ENCODE results near the gene SDHC.
"Not testable (repeated sequence)": the region's sequence is repeated elsewhere in the genome, so short reads cannot be mapped to it uniquely, and the experiment has no call there.

The SDHC gene

GRCh38 chr1:161388639-161389038 lies 74.5 kb downstream of the SDHC start:
- no peak for DNase-seq (ENCODE audit: low spot score)

DNA sequence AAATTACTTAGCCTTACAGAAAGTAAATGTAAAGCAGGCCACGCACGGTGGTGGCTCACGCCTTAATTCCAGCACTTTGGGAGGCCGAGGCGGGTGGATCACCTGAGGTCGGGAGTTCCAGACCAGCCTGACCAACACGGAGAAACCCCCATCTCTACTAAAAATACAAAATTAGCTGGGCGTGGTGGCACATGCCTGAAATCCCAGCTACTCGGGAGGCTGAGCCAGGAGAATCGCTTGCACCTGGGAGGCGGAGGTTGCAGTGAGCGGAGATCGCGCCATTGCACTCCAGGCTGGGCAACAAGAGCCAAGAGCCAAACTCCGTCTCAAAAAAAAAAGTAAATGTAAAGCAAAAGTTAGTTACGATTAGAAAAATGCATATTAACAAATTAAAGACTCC lies 75.0 kb downstream of the SDHC start:
- DNase-seq (ENCODE audit: low spot score) = not testable (repeated sequence)

DNA sequence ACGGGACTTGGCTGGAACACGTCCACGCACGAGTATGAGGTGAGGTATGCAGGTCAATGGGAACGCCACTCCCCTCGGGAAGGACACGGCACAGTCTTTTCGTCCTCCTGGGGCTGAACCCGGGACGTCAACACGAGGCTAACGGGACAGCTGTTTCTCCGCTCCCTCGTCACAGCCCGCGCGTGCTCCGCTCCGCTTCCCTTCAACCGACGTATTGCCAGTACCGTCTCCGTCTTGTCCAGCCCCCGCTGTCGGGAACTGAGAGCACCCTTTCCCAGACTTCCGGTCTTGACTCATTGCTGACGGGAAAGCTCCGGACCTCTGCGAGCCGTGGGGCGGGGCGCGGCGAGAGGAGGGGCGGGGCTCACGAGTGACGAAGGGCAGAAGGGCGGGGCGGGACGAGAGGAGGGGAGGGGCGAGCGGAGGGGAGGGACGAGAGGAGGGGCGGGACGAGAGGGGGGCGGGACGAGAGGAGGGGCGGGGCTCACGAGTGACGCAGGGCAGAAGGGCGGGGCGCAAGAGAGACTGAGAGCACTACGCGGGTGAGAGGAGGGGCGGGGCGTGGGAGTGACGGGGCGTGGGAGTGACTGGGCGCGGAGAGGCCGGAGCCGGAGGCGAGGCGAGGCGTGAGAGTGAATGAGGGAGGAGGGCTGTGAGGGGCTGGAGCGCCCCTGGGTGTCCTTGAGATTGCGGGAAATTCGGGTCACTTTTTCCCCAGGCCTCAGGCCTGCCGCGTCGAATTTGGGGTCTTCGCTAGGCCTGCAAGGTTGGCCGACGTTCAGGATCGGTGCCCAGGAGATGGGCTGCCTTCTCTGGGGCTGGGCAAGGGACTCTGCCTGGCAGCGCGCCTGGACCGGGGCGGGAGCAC lies 75.7 kb downstream of the SDHC start:
- DNase-seq (ENCODE audit: low spot score) = peak; percentile 97

- no peak for DNase-seq (ENCODE audit: low spot score)
Observed at GRCh38 chr1:161390559-161390858, 76.3 kb downstream of the SDHC start.

- not testable (repeated sequence) for DNase-seq (ENCODE audit: low spot score)
Observed at GRCh38 chr1:161391136-161391535, 77.0 kb downstream of the SDHC start.

- no peak for DNase-seq (ENCODE audit: low spot score)
Observed at GRCh38 chr1:161391611-161392010, 77.4 kb downstream of the SDHC start.

GRCh38 chr1:161393151-161393550 lies 79.0 kb downstream of the SDHC start:
- DNase-seq (ENCODE audit: low spot score) = no peak

DNA sequence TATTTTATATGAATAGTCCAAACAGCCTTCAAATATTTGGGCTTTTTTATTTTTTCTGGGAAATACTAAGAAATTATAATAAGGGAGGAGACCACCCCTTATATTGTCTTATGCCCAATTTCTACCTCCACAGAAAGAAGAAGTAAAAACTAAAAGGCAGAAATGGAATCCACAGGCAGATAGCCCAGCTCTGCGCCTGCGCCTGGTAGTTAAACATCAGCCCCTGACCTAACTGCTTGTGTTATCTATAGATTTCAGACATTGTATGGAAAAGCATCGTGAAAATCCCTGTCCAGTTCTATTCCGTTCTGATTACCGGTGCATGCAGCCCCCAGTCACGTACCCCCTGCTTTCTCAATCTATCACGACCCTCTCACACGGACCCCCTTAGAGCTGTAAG lies 82.9 kb downstream of the SDHC start:
- DNase-seq (ENCODE audit: low spot score) = not testable (repeated sequence)

DNA sequence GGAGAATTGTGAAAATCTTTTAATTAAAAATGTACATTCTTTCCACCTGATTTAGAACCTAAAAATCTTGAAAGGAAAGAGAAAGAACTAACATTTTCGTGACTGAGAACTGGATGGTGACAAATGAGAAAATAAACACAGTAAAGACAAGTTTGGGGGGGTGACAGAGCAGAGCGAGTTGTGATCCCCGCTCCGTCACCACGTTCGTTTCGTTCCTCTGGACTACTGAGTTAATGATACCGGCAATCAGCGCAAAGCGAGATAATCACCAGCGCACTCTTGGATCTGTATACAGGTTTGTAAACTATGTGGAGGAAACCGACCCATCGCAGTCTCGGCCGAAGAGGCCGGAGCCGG lies 84.7 kb downstream of the SDHC start:
- DNase-seq (ENCODE audit: low spot score) = no peak

- DNase-seq (ENCODE audit: low spot score) = peak; percentile 95
Observed at GRCh38 chr1:161399257-161399998, 85.2 kb downstream of the SDHC start.

DNA sequence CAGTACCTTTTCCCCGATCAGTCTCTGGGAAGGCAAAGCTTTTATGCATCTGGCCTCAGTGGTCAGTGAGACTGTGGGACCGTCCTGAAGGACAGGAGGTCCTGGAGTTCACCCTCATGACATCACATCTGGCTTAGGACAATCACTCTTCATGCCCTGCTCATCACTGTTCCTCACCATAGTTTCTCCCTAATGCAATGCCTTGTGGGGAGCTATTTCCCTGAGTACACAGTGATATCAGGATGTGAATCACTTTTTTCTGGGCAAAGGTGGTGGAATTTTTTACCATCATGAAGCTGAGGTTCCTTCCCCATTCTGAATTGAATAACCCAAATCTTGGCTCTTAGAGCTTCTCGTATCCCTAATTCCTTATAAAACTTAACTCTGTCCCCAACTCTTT lies 88.3 kb downstream of the SDHC start:
- DNase-seq (ENCODE audit: low spot score) = no peak

DNA sequence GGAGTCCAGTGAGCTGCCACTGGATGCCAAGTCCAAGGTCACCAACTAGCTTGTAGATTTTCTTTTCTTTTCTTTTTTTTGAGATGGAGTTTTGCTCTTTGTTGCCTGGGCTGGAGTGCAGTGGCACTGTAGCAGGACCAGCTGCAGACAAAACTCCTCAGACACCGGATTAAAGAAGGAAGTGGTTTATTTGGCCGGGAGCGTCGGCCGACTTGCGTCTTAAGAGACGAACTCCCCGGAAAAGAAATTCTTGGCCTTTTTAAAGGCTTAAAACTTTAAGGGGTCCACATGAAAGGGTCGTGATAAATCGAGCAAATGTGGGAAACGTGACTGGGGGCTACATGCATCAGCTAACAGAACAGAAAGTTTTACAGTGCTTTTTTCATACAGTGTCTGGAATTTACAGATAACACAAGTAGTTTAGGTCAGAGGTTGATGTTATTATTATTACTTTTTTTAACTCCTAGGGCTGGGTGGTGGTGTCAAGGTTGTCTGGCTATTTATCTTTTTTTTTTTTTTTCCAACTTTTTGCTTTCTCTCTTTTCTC lies 89.9 kb downstream of the SDHC start:
- no peak for DNase-seq (ENCODE audit: low spot score)

- not testable (repeated sequence) for DNase-seq (ENCODE audit: low spot score)
Observed at GRCh38 chr1:161406551-161406950, 92.4 kb downstream of the SDHC start.

DNA sequence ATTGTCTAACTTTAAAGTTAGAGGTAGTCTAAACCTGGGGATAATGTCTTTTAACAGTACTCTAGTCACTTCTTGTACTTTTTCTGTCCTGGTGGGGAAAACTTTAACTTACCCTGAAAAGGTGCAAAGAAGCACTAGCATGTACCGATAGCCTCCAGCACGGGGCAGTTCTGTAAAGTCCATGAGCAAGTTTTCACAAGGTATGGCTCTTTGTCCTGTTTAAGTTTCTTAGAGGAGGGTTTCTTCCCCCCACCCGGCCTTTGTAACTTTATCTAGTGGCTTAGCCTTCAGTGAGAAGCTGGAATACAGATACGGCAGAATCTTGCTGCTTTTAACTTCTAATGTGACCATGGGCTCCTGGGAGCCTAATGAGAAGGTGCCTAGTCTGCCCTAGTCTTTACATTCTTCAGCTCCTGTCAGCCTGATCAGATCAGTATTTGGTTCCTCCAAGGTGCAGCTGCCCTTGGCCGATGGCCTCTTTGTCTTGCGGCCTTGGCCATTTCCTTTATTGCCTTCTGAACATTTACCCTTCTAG lies 93.3 kb downstream of the SDHC start:
- no peak for DNase-seq (ENCODE audit: low spot score)

DNA sequence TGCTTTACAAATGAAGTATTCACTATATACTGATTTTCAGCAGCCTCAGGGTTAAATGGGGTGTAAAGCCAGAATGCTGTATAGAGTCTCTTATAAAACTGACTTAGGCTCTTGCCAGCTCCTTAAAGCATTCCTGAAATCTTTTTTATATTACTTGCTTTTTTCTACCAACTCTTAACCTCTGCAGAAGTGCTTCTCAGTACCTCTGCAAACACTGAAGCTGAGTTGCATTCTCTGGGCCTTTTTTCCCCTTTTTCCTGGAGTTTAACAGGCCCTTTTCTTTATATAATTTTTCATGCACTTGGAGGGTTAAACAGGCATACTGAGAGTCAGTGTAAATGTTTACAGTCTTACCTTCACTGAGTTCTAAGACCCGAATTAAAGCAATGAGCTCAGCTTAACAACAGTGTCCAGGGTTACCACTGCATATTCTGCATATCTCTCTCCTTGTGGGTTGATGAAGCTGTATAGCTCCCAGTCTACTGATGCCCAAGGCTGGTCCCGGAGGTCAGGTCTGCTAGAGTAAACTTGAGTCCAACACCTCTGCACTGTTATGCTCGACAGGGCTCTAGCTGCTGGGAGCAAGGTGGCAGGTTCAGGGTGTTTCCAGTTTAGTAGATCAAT lies 94.4 kb downstream of the SDHC start:
- DNase-seq (ENCODE audit: low spot score) = no peak

GRCh38 chr1:161409848-161410635 lies 95.9 kb downstream of the SDHC start:
- DNase-seq (ENCODE audit: low spot score) = not testable (repeated sequence)

DNA sequence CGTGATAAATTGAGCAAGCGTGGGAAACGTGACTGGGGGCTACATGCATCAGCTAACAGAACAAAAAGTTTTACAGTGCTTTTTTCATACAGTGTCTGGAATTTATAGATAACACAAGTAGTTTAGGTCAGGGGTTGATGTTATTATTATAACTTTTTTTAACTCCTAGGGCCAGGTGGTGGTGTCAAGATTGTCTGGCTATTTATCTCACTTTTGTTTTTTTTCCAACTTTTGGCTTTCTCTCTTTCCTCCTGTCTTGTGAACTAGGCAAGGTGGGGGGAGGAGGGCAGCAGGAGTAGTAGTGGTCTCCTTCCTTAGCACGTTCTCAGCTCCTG lies 96.4 kb downstream of the SDHC start:
- not testable (repeated sequence) for DNase-seq (ENCODE audit: low spot score)
